ENCODE data around the gene SPEF2. TPM values are rescaled to one million over a fixed set of nuclear protein-coding genes. Genes with fewer than 3 reads are reported as not detected.

The SPEF2 gene
- total and polyA plus RNA-seq, 9 of the 15 experiments (the other 6 are each of a cell fraction or from before 2014, with no cell fraction given) = 0.11 to 0.62 (median 0.20) TPM; not detected in 2

Small RNA genes lying within 50 kb of the gene (small RNA-seq; reads per million reads assigned to genes)
- not detected for gene RNU7-130P

Other genes starting within 250 kb of the SPEF2 start
- gene IL7R, start 239.0 kb downstream of the SPEF2 start, total RNA-seq (2014; rRNA removed) = not detected in 2 replicates
- 0.07 TPM in 1 of 2 replicates, not detected in the other for gene IL7R, start 239.0 kb downstream of the SPEF2 start, total RNA-seq (2014; rRNA removed; fragmentation: Illumina TruSeq; extraction: Trizol)
- 0.04 TPM in 1 of 2 replicates, not detected in the other for gene IL7R, start 239.0 kb downstream of the SPEF2 start, total RNA-seq (2015; rRNA removed; fragmentation: Illumina TruSeq; extraction: Trizol)
- 0.98 and 1.1 TPM in 2 replicates for gene IL7R, start 239.0 kb downstream of the SPEF2 start, total RNA-seq (2021)
- gene IL7R, start 239.0 kb downstream of the SPEF2 start, polyA plus RNA-seq (2011; rRNA removed) = 0.14 TPM in 1 of 2 replicates, not detected in the other
- 0.03 and 0.04 TPM in 2 replicates for gene IL7R, start 239.0 kb downstream of the SPEF2 start, polyA plus RNA-seq (2014; fragmentation: Illumina TruSeq; extraction: Trizol)
- gene IL7R, start 239.0 kb downstream of the SPEF2 start, polyA plus RNA-seq (2014; fragmentation: Nextera tagmentation; extraction: Ambion mirVana) = under 1 TPM in 1 of 2 experiments, not detected in 1; 0.11 TPM
- 0.03 TPM in 1 of 2 replicates, not detected in the other for gene IL7R, start 239.0 kb downstream of the SPEF2 start, polyA plus RNA-seq (2014; rRNA removed)